ENCODE measurements around the gene VIL1.
A peak's percentile ranks its signal among the peaks of the same experiment; 100 is the strongest.

VIL1 gene

GRCh38 chr2:218428846-218429558, 10.1 kb downstream of the VIL1 start:
- H3K4me3 Mint-ChIP-seq, result no peak overlapping the region
- DNase-seq (no peak), ATAC-seq (replicated peaks) (no peak)
- peaks cover 0 to 7% of the 10 kb centered on the region in 2 donors for H3K27me3 Mint-ChIP-seq
- no peak overlapping the region for H3K27ac Mint-ChIP-seq
- H3K36me3 Mint-ChIP-seq (ENCODE audit: insufficient read depth), result no peaks in the 10 kb centered on the region
- H3K4me1 Mint-ChIP-seq (ENCODE audit: low read depth in 2 of 2), result peaks cover 2 to 5% of the 10 kb centered on the region in 2 donors
- no peaks in the 10 kb centered on the region for H3K9me3 Mint-ChIP-seq

GRCh38 chr2:218429911-218430692, 11.2 kb downstream of the VIL1 start:
- Mint-ChIP-seq H3K4me1 (ENCODE audit: low read depth in 2 of 2) (peaks cover 0 to 5% of the 10 kb centered on the region in 2 donors), H3K27ac (no peak overlapping the region)

GRCh38 chr2:218430721-218431120, 11.8 kb downstream of the VIL1 start:
- Mint-ChIP-seq H3K9me3 (no peaks in the 10 kb centered on the region), H3K27ac (no peak overlapping the region), H3K36me3 (ENCODE audit: insufficient read depth) (no peaks in the 10 kb centered on the region), H3K27me3 (peaks cover 0 to 7% of the 10 kb centered on the region in 2 donors), H3K4me3 (no peak overlapping the region), H3K4me1 (ENCODE audit: low read depth in 2 of 2) (peaks cover 0 to 5% of the 10 kb centered on the region in 2 donors)
- ATAC-seq (replicated peaks) (no peak), DNase-seq (no peak)

More at GRCh38 chr2:218429911-218430692, 11.2 kb downstream of the VIL1 start:
- ATAC-seq (replicated peaks) (no peak), DNase-seq (no peak)
- no peaks in the 10 kb centered on the region for H3K9me3 Mint-ChIP-seq
- H3K4me3 Mint-ChIP-seq, result no peak overlapping the region
- no peaks in the 10 kb centered on the region for H3K36me3 Mint-ChIP-seq (ENCODE audit: insufficient read depth)
- H3K27me3 Mint-ChIP-seq, result peaks cover 0 to 7% of the 10 kb centered on the region in 2 donors

- peaks cover 0 to 5% of the 10 kb centered on the region in 2 donors for H3K4me1 Mint-ChIP-seq (ENCODE audit: low read depth in 2 of 2)
- no peaks in the 10 kb centered on the region for H3K9me3 Mint-ChIP-seq
- H3K36me3 Mint-ChIP-seq (ENCODE audit: insufficient read depth), result peaks cover 3% of the 10 kb centered on the region
- H3K4me3 Mint-ChIP-seq, result no peak overlapping the region
- DNase-seq, result no peak
- H3K27ac Mint-ChIP-seq, result no peak overlapping the region
- peaks cover 0 to 7% of the 10 kb centered on the region in 2 donors for H3K27me3 Mint-ChIP-seq
- no peak for ATAC-seq (replicated peaks)
Observed at GRCh38 chr2:218431878-218432277, 13.0 kb downstream of the VIL1 start.

GRCh38 chr2:218432676-218433365, 13.9 kb downstream of the VIL1 start:
- DNase-seq, result no peak
- H3K27me3 Mint-ChIP-seq, result peaks cover 0 to 7% of the 10 kb centered on the region in 2 donors
- no peaks in the 10 kb centered on the region for H3K9me3 Mint-ChIP-seq
- no peak for ATAC-seq (replicated peaks)
- peaks cover 0 to 5% of the 10 kb centered on the region in 2 donors for H3K4me1 Mint-ChIP-seq (ENCODE audit: low read depth in 2 of 2)
- H3K4me3 Mint-ChIP-seq, result no peak overlapping the region
- H3K36me3 Mint-ChIP-seq (ENCODE audit: insufficient read depth), result peaks cover 3% of the 10 kb centered on the region
- no peak overlapping the region for H3K27ac Mint-ChIP-seq

GRCh38 chr2:218434456-218434855, 15.5 kb downstream of the VIL1 start:
- DNase-seq (no peak), ATAC-seq (replicated peaks) (no peak)
- Mint-ChIP-seq H3K27me3 (peaks cover 0 to 7% of the 10 kb centered on the region in 2 donors), H3K9me3 (no peaks in the 10 kb centered on the region), H3K4me3 (no peak overlapping the region), H3K36me3 (ENCODE audit: insufficient read depth) (peaks cover 3% of the 10 kb centered on the region), H3K4me1 (ENCODE audit: low read depth in 2 of 2) (peaks cover 0 to 7% of the 10 kb centered on the region in 2 donors), H3K27ac (no peak overlapping the region)

- peaks cover 3% of the 10 kb centered on the region for H3K36me3 Mint-ChIP-seq (ENCODE audit: insufficient read depth)
- no peak for ATAC-seq (replicated peaks)
- no peaks in the 10 kb centered on the region for H3K9me3 Mint-ChIP-seq
- no peak overlapping the region for H3K27ac Mint-ChIP-seq
- H3K4me1 Mint-ChIP-seq (ENCODE audit: low read depth in 2 of 2), result peaks cover 0 to 4% of the 10 kb centered on the region in 2 donors
- H3K4me3 Mint-ChIP-seq, result no peak overlapping the region
- H3K27me3 Mint-ChIP-seq, result peaks cover 0 to 5% of the 10 kb centered on the region in 2 donors
- no peak for DNase-seq
Observed at GRCh38 chr2:218435003-218435982, 16.4 kb downstream of the VIL1 start.

- peak overlapping the region in 1 of 2 donors; percentile 39 for H3K27ac Mint-ChIP-seq
- H3K36me3 Mint-ChIP-seq (ENCODE audit: insufficient read depth), result peaks cover 3% of the 10 kb centered on the region
- no peak overlapping the region for H3K4me3 Mint-ChIP-seq
- no peaks in the 10 kb centered on the region for H3K27me3 Mint-ChIP-seq
- no peaks in the 10 kb centered on the region for H3K9me3 Mint-ChIP-seq
- no peak for ATAC-seq (replicated peaks)
- no peak for DNase-seq
- H3K4me1 Mint-ChIP-seq (ENCODE audit: low read depth in 2 of 2), result peaks cover 0 to 2% of the 10 kb centered on the region in 2 donors
Observed at GRCh38 chr2:218436992-218437391, 18.1 kb downstream of the VIL1 start.

GRCh38 chr2:218437969-218438368, 19.0 kb downstream of the VIL1 start:
- Mint-ChIP-seq H3K36me3 (ENCODE audit: insufficient read depth) (peaks cover 3% of the 10 kb centered on the region), H3K4me1 (ENCODE audit: low read depth in 2 of 2) (peaks cover 0 to 2% of the 10 kb centered on the region in 2 donors), H3K4me3 (no peak overlapping the region), H3K27ac (peak overlapping the region in 1 of 2 donors; percentile 10), H3K27me3 (no peaks in the 10 kb centered on the region), H3K9me3 (no peaks in the 10 kb centered on the region)
- ATAC-seq (replicated peaks), result no peak
- no peak for DNase-seq

GRCh38 chr2:218438596-218438995, 19.7 kb downstream of the VIL1 start:
- no peaks in the 10 kb centered on the region for H3K9me3 Mint-ChIP-seq
- peak overlapping the region in 1 of 2 donors; percentile 10 for H3K27ac Mint-ChIP-seq
- no peak overlapping the region for H3K4me3 Mint-ChIP-seq
- ATAC-seq (replicated peaks) (no peak), DNase-seq (no peak)
- no peaks in the 10 kb centered on the region for H3K27me3 Mint-ChIP-seq
- peaks cover 0 to 2% of the 10 kb centered on the region in 2 donors for H3K4me1 Mint-ChIP-seq (ENCODE audit: low read depth in 2 of 2)
- H3K36me3 Mint-ChIP-seq (ENCODE audit: insufficient read depth), result peaks cover 3% of the 10 kb centered on the region

- H3K27me3 Mint-ChIP-seq, result no peaks in the 10 kb centered on the region
- no peak overlapping the region for H3K4me3 Mint-ChIP-seq
- no peaks in the 10 kb centered on the region for H3K9me3 Mint-ChIP-seq
- H3K4me1 Mint-ChIP-seq (ENCODE audit: low read depth in 2 of 2), result no peaks in the 10 kb centered on the region
- peaks cover 11% of the 10 kb centered on the region for H3K36me3 Mint-ChIP-seq (ENCODE audit: insufficient read depth)
- H3K27ac Mint-ChIP-seq, result no peak overlapping the region
- no peak for ATAC-seq (replicated peaks)
- no peak for DNase-seq
Observed at GRCh38 chr2:218444692-218445357, 25.9 kb downstream of the VIL1 start.

- H3K4me1 Mint-ChIP-seq (ENCODE audit: low read depth in 2 of 2), result no peaks in the 10 kb centered on the region
Observed at GRCh38 chr2:218445602-218446001, 26.7 kb downstream of the VIL1 start.

More at GRCh38 chr2:218445602-218446001, 26.7 kb downstream of the VIL1 start:
- no peaks in the 10 kb centered on the region for H3K27me3 Mint-ChIP-seq
- H3K27ac Mint-ChIP-seq, result peak overlapping the region in 1 of 2 donors; percentile 66
- H3K4me3 Mint-ChIP-seq, result no peak overlapping the region
- ATAC-seq (replicated peaks) (no peak), DNase-seq (no peak)
- no peaks in the 10 kb centered on the region for H3K9me3 Mint-ChIP-seq
- peaks cover 11% of the 10 kb centered on the region for H3K36me3 Mint-ChIP-seq (ENCODE audit: insufficient read depth)

Data from effector memory CD8-positive, alpha-beta T cell (primary cell).